K562 (cell line): Measurements from ENCODE around the gene TRPM4. TPM values are rescaled to one million over a fixed set of nuclear protein-coding genes. Genes with fewer than 3 reads are reported as not detected.
A peak's percentile ranks its signal among the peaks of the same experiment; 100 is the strongest.

ENCODE experiments used
- BRCA1 ChIP-seq, 2 experiments: fragments of 450-650 bp in 1 of 2; sonication (generic) in 1 of 2; formaldehyde crosslinking in 1 of 2; IDR thresholded peaks; 2 replicates each; pipeline versions ENCODE4 v1.5.0 to v1.6.1; 2017 to 2020; ENCODE audit warnings: mild to moderate bottlenecking in 1 of 2, missing genetic modification reagents in 1 of 2
- CREB1 ChIP-seq, 2 experiments: sonication (generic) in 1 of 2; formaldehyde crosslinking in 1 of 2; IDR thresholded peaks; 2 replicates each; pipeline versions ENCODE4 v1.6.1 to v1.8.0; 2012 to 2022; ENCODE audit warnings: inconsistent platforms in 1 of 2, mild to moderate bottlenecking in 1 of 2, missing genetic modification reagents in 1 of 2, moderate library complexity in 1 of 2
- ELF1 ChIP-seq: fragments of 200-800 bp; sonication (Bioruptor generic); IDR thresholded peaks from 2 replicates; pipeline ENCODE4 v1.6.1; 2016; ENCODE audit warnings: missing genetic modification characterization, missing compliant biosample characterization
- ETV5 ChIP-seq: sonication (generic); formaldehyde crosslinking; IDR thresholded peaks from 2 replicates; pipeline ENCODE4 v1.4.0; 2020; ENCODE audit warnings: low read depth, mild to moderate bottlenecking, missing genetic modification reagents
- HDGF ChIP-seq: fragments of 450-650 bp; IDR thresholded peaks from 2 replicates; pipeline ENCODE4 v1.6.1; 2016
- HMGN3 ChIP-seq: IDR thresholded peaks from 2 replicates; pipeline ENCODE4 v1.6.1; 2011; ENCODE audit warnings: borderline replicate concordance, low read depth, mild to moderate bottlenecking, mixed read lengths, low read length; ENCODE audit not compliant: insufficient read length; ENCODE audit errors: extremely low read depth
- MAZ ChIP-seq, 2 experiments: fragments of 450-650 bp in 1 of 2; sonication (generic) in 1 of 2; formaldehyde crosslinking; IDR thresholded peaks in 1 of 2; conservative IDR thresholded peaks in 1 of 2; 2 replicates each; pipeline versions ENCODE4 v1.4.0 to v1.5.0; 2020; ENCODE audit warnings: mild to moderate bottlenecking in 1 of 2, missing genetic modification reagents in 1 of 2
- MTF1 ChIP-seq: fragments of 250-450 bp; sonication (Bioruptor Pico); IDR thresholded peaks from 2 replicates; pipeline ENCODE4 v1.9.0; 2021; ENCODE audit warnings: moderate library complexity, mild to moderate bottlenecking, inconsistent platforms, borderline replicate concordance
- MYC ChIP-seq, 2 experiments: fragments of 250-450 bp in 1 of 2; sonication (Bioruptor Pico) in 1 of 2; IDR thresholded peaks; 2 replicates each; pipeline versions ENCODE4 v1.5.1 to v1.6.1; 2012 to 2021; ENCODE audit warnings: low read depth in 2 of 2, borderline replicate concordance in 1 of 2, improper control_type of control experiment in 1 of 2, low read length in 1 of 2, mild to moderate bottlenecking in 1 of 2, moderate library complexity in 1 of 2
- NCOA1 ChIP-seq: fragments of 450-650 bp; IDR thresholded peaks from 2 replicates; pipeline ENCODE4 v1.6.1; 2016; ENCODE audit warnings: low read depth
- NCOA6 ChIP-seq: fragments of 450-650 bp; IDR thresholded peaks from 2 replicates; pipeline ENCODE4 v1.6.1; 2017; ENCODE audit warnings: mild to moderate bottlenecking
- RAD51 ChIP-seq: fragments of 450-650 bp; IDR thresholded peaks from 2 replicates; pipeline ENCODE4 v1.7.1; 2016; ENCODE audit warnings: low read depth, mild to moderate bottlenecking, borderline replicate concordance
- SIX5 ChIP-seq, 2 experiments: IDR thresholded peaks; 2 replicates each; pipeline ENCODE4 v1.6.1; 2011; ENCODE audit warnings: low read length in 2 of 2, borderline replicate concordance in 1 of 2, low read depth in 1 of 2, mild to moderate bottlenecking in 1 of 2, moderate library complexity in 1 of 2; ENCODE audit not compliant: insufficient read depth in 1 of 2
- SMARCA4 ChIP-seq: fragments of 450-650 bp; IDR thresholded peaks from 2 replicates; pipeline ENCODE4 v1.6.1; 2016
- SREBF1 ChIP-seq: fragments of 150-350 bp; IDR thresholded peaks from 2 replicates; pipeline ENCODE4 v1.6.1; 2014; ENCODE audit warnings: antibody characterized with exemption, low read depth, low read length, borderline replicate concordance
- TAF7 ChIP-seq: fragments of 450-650 bp; IDR thresholded peaks from 2 replicates; pipeline ENCODE4 v1.6.1; 2016; ENCODE audit warnings: missing genetic modification characterization, missing compliant biosample characterization
- TCF7 ChIP-seq: sonication (generic); IDR thresholded peaks from 2 replicates; pipeline ENCODE4 v1.6.1; 2016; ENCODE audit warnings: antibody characterized with exemption, borderline replicate concordance
- XRCC3 ChIP-seq: fragments of 450-650 bp; IDR thresholded peaks from 2 replicates; pipeline ENCODE4 v1.6.1; 2017; ENCODE audit warnings: mild to moderate bottlenecking, moderate library complexity
- ZNF124 ChIP-seq: sonication (generic); formaldehyde crosslinking; IDR thresholded peaks from 2 replicates; pipeline ENCODE4 v1.8.1; 2022; ENCODE audit warnings: missing genetic modification reagents
- polyA plus RNA-seq, 8 experiments: library from polyadenylated mRNA; depleted of rRNA in 4 of 8; stranded (reverse) in 5 of 8; unstranded in 3 of 8; fragments of >200 nt; fragmentation: Nextera tagmentation in 2 of 8; fragmentation: Illumina TruSeq in 1 of 8; extraction: Ambion mirVana in 2 of 8; extraction: Trizol in 1 of 8; gene quantifications; 2 replicates each; pipeline versions ENCODE4 v1.2.1 to v1.2.3, GENCODE V29; 2011 to 2014; ENCODE audit warnings: inconsistent platforms in 1 of 8, missing spikeins in 1 of 8
- total RNA-seq, 7 experiments: library from RNA; depleted of rRNA in 6 of 7; stranded (reverse); fragments of >200 nt in 6 of 7; fragmentation: Illumina TruSeq in 2 of 7; extraction: Trizol in 2 of 7; gene quantifications; 2 replicates each; pipeline versions ENCODE4 v1.2.1 to v1.2.3, GENCODE V29; 2011 to 2021; ENCODE audit warnings: low replicate concordance in 1 of 7
- TF ChIP-seq, protein P1 (sequence below): sonication (generic); formaldehyde crosslinking; IDR thresholded peaks from 2 replicates; pipeline ENCODE4 v1.8.1; 2023; ENCODE audit warnings: mild to moderate bottlenecking, missing genetic modification reagents
- TF ChIP-seq, protein P2 (sequence below), 2 experiments: fragments of 450-650 bp; conservative IDR thresholded peaks; 2 replicates each; pipeline ENCODE4 v1.6.1; 2017; ENCODE audit warnings: mild to moderate bottlenecking in 2 of 2, moderate library complexity in 2 of 2
- TF ChIP-seq, protein P3 (sequence below): fragments of 450-650 bp; IDR thresholded peaks from 2 replicates; pipeline ENCODE4 v1.6.1; 2016; ENCODE audit warnings: antibody characterized with exemption

TRPM4 gene
- total and polyA plus RNA-seq, 9 of the 15 experiments (the other 6 are each of a cell fraction or from before 2014, with no cell fraction given): 6.5 to 45.4 (median 15.2) TPM

DNA sequence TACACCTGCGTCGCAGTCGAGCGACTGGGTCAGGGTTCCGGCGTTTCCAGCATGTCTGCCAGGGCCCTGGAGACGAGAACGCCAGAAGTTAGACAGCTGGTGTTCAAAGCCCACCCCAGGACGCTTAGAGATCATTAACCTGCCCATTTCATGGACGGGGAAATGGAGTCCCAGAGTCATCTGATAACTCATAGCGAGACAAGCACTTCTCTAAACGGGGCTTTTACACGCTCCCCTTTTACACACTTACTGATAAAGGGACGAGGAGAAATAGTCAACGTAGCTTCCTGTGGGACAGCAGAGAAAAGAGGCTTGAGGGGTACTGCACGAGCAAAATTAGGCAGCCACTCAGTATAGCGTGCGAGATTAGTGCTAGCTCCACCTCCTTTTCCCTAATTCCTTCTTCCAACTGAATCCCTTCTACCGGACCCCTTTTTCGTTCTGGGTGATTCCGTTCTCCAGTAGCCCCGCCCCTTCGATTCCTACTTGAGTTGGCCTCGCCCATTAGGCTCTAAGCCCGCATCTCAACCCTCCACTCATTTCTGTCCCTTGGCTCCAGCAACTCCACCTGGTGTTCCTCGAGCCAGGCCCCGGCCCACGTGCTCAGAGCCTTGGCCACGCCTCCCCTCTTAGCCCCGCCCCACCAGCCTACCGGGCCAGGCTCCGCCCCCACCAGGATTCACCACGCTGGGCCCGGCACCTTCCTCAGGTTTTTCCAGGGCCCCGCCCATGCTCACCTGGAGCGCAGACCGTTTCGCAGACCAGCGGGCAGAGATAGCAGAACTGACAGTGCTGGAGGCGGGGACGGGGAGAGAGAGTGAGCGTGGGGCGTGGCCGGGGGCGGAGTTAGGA, 6.1 kb upstream of the TRPM4 start (continued):
- TF ChIP-seq, protein P1, sequence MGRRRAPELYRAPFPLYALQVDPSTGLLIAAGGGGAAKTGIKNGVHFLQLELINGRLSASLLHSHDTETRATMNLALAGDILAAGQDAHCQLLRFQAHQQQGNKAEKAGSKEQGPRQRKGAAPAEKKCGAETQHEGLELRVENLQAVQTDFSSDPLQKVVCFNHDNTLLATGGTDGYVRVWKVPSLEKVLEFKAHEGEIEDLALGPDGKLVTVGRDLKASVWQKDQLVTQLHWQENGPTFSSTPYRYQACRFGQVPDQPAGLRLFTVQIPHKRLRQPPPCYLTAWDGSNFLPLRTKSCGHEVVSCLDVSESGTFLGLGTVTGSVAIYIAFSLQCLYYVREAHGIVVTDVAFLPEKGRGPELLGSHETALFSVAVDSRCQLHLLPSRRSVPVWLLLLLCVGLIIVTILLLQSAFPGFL (CRISPR knock-in tag): no peak
- no peak; the same call in 1 of the 2 replicates for TF ChIP-seq ELF1 (tag)
- TF ChIP-seq MYC (IDR thresholded peaks at IDR 0.05; ENCODE audit: low read depth, low read length): peak; percentile 96
- TF ChIP-seq MYC (CRISPR knock-in tag; IDR thresholded peaks at IDR 0.05; ENCODE audit: borderline replicate concordance, low read depth): no peak
- TF ChIP-seq NCOA6: no peak
- TF ChIP-seq SREBF1: no peak
- TF ChIP-seq SIX5 (IDR thresholded peaks at IDR 0.05; ENCODE audit: borderline replicate concordance in 1 of 2, insufficient read depth in 1 of 2, low read depth in 1 of 2, low read length in 2 of 2): no peak
- no peak for TF ChIP-seq ETV5
- TF ChIP-seq HMGN3: peak; percentile 61
- no peak for TF ChIP-seq BRCA1 (IDR thresholded peaks at IDR 0.05)
- no peak for TF ChIP-seq BRCA1 (CRISPR knock-in tag; IDR thresholded peaks at IDR 0.05)
- TF ChIP-seq, protein P2, sequence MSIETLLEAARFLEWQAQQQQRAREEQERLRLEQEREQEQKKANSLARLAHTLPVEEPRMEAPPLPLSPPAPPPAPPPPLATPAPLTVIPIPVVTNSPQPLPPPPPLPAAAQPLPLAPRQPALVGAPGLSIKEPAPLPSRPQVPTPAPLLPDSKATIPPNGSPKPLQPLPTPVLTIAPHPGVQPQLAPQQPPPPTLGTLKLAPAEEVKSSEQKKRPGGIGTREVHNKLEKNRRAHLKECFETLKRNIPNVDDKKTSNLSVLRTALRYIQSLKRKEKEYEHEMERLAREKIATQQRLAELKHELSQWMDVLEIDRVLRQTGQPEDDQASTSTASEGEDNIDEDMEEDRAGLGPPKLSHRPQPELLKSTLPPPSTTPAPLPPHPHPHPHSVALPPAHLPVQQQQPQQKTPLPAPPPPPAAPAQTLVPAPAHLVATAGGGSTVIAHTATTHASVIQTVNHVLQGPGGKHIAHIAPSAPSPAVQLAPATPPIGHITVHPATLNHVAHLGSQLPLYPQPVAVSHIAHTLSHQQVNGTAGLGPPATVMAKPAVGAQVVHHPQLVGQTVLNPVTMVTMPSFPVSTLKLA (conservative IDR thresholded peaks at IDR 0.05): peak; percentile 99 to 100
- peak; percentile 25; the same call in 1 of the 2 replicates for TF ChIP-seq CREB1 (IDR thresholded peaks at IDR 0.05)
- peak; percentile 46; the same call in 1 of the 2 replicates for TF ChIP-seq CREB1 (CRISPR knock-in tag; IDR thresholded peaks at IDR 0.05)
- TF ChIP-seq HDGF: no peak
- TF ChIP-seq SMARCA4: no peak
- TF ChIP-seq, protein P3, sequence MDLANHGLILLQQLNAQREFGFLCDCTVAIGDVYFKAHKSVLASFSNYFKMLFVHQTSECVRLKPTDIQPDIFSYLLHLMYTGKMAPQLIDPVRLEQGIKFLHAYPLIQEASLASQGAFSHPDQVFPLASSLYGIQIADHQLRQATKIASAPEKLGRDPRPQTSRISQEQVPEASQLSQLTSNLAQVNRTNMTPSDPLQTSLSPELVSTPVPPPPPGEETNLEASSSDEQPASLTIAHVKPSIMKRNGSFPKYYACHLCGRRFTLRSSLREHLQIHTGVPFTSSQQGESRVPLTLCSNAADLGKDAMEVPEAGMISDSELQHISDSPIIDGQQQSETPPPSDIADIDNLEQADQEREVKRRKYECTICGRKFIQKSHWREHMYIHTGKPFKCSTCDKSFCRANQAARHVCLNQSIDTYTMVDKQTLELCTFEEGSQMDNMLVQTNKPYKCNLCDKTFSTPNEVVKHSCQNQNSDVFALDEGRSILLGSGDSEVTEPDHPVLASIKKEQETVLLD: no peak
- TF ChIP-seq MAZ (CRISPR knock-in tag; conservative IDR thresholded peaks at IDR 0.05 in 1 of 2, IDR thresholded peaks at IDR 0.05 in 1 of 2): peak; percentile 26 to 54; a peak in 2 of 4 replicates
- no peak for TF ChIP-seq ZNF124 (CRISPR knock-in tag)
- TF ChIP-seq NCOA1: peak; percentile 9; the same call in 1 of the 2 replicates
- no peak for TF ChIP-seq MTF1 (CRISPR knock-in tag)
- TF ChIP-seq RAD51: peak; percentile 86
- no peak for TF ChIP-seq TCF7
- no peak for TF ChIP-seq XRCC3
- TF ChIP-seq TAF7 (tag): no peak
